Measurements from ENCODE around the gene SPHK2.

Gene SPHK2

DNA sequence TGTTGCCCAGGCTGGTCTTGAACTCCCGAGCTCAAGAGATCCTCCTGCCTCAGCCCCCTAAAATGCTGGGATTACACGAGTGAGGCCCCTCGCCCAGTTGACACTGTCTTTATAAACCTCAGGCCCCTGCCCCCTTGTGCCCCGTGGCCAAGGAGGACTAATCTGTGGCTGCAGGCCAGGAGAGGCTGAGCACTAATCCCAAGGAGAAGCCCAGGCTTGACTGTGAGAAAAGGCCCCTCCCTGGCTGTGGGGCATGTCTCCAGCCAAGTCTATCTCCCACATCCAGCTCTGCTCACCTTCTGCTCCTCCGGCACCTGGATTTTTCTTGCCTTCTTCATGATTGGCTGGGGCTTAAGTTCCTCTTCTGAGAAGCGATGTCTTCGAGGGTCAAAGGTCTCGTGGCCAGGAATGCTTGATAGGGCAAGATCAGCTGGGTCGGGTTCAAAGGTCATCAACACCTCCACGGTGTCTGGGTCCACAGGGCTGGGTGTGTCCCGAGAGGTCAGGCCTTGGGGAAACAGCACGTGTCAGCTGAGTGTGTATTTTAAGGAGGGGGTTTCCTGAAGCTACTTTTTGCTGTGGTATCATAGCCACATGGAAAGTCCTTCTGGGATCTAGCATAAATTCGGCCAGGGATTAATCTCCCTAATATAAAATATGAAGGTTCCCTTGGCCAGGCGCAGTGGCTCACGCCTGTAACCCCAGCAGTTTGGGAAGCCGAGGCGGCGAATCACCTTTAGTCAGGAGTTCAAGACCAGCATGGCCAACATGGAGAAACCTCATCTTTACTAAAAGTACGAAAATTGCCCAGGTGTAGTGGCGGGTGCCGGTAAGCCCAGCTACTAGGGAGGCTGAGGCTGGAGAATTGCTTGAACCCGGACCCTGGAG lies 14.1 kb downstream of the SPHK2 start:
- Histone ChIP-seq H3K36me3 (ENCODE audit: control insufficient read depth, insufficient read depth, low read length) (peaks cover 7% of the 10 kb centered on the region), H3K9me3 (ENCODE audit: control insufficient read depth, insufficient read depth, low read length) (no peaks in the 10 kb centered on the region), H3K9ac (ENCODE audit: low read depth, low read length) (no peak overlapping the region), H3K27ac (ENCODE audit: low read depth, low read length) (no peak overlapping the region), H3K27me3 (ENCODE audit: control insufficient read depth, insufficient read depth, low read length) (peaks cover 9% of the 10 kb centered on the region; the same call in 1 of the 2 replicates), H3K4me1 (ENCODE audit: control insufficient read depth, insufficient read depth, low read length) (peaks cover 29% of the 10 kb centered on the region), H3K4me3 (ENCODE audit: low read depth, low read length) (no peak overlapping the region)

- Histone ChIP-seq H3K9ac (ENCODE audit: low read depth, low read length) (no peak overlapping the region), H3K27ac (ENCODE audit: low read depth, low read length) (peak overlapping the region; percentile 21), H3K4me1 (ENCODE audit: control insufficient read depth, insufficient read depth, low read length) (peaks cover 35% of the 10 kb centered on the region), H3K4me3 (ENCODE audit: low read depth, low read length) (peak overlapping the region; percentile 26), H3K9me3 (ENCODE audit: control insufficient read depth, insufficient read depth, low read length) (no peaks in the 10 kb centered on the region), H3K27me3 (ENCODE audit: control insufficient read depth, insufficient read depth, low read length) (peaks cover 9% of the 10 kb centered on the region; the same call in 1 of the 2 replicates), H3K36me3 (ENCODE audit: control insufficient read depth, insufficient read depth, low read length) (peaks cover 4% of the 10 kb centered on the region)
These were observed 14.7 kb downstream of the SPHK2 start for GRCh38 chr19:48634036-48634342.

DNA sequence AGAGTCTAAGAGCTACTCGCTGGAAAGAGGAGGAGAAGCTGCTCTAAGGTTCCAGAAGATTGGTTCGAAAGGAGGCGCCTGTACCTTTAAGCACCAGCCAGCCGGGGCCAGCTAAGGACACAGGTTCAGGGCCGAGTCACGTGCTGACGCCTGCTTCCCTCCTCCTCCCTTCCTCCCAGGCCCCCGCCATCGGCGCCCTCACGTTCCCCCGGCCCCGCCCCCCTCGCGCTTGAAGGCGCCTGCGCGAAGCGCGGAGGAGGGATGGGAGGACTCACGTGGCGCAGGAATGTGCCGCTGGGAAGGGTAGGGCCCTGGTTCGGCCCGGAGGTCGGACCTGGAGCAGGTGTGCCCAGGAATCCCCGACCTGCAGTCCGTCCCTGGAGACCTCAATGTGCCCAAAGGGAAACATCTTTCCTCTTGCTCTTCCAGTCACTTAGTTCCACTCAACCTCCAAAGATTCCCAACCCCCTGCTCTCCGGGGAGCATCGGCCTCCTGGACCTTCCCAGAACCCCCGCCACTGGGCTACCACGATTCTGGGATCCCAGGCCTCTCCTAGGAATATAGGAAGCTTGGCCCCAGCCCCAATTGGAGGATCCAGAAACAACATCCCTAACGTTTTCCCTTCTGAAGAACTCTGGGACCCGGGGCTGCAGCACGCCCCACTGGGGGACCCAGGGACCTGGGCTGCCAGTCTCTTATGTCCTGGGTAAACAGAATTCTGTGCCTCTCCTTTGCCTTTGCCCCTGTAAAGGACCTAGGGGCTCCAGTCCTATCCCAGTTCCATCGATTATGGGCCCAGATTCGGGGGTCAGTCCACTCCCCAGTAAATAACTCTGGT lies 15.3 kb downstream of the SPHK2 start:
- H3K36me3 ChIP-seq (ENCODE audit: control insufficient read depth, insufficient read depth, low read length): peaks cover 4% of the 10 kb centered on the region
- H3K4me3 ChIP-seq (ENCODE audit: low read depth, low read length): peak overlapping the region; percentile 26
- peaks cover 36% of the 10 kb centered on the region for H3K4me1 ChIP-seq (ENCODE audit: control insufficient read depth, insufficient read depth, low read length)
- peak overlapping the region; percentile 79 for H3K27ac ChIP-seq (ENCODE audit: low read depth, low read length)
- peaks cover 9% of the 10 kb centered on the region; the same call in 1 of the 2 replicates for H3K27me3 ChIP-seq (ENCODE audit: control insufficient read depth, insufficient read depth, low read length)
- H3K9ac ChIP-seq (ENCODE audit: low read depth, low read length): no peak overlapping the region
- no peaks in the 10 kb centered on the region for H3K9me3 ChIP-seq (ENCODE audit: control insufficient read depth, insufficient read depth, low read length)

- Histone ChIP-seq H3K27me3 (ENCODE audit: control insufficient read depth, insufficient read depth, low read length) (peaks cover 9% of the 10 kb centered on the region; the same call in 1 of the 2 replicates), H3K36me3 (ENCODE audit: control insufficient read depth, insufficient read depth, low read length) (peaks cover 4% of the 10 kb centered on the region), H3K27ac (ENCODE audit: low read depth, low read length) (peak overlapping the region; percentile 79), H3K9me3 (ENCODE audit: control insufficient read depth, insufficient read depth, low read length) (no peaks in the 10 kb centered on the region), H3K4me1 (ENCODE audit: control insufficient read depth, insufficient read depth, low read length) (peaks cover 32% of the 10 kb centered on the region), H3K9ac (ENCODE audit: low read depth, low read length) (no peak overlapping the region), H3K4me3 (ENCODE audit: low read depth, low read length) (peak overlapping the region; percentile 85)
These were observed 16.1 kb downstream of the SPHK2 start for GRCh38 chr19:48635263-48635965.

- no peaks in the 10 kb centered on the region for H3K9me3 ChIP-seq (ENCODE audit: control insufficient read depth, insufficient read depth, low read length)
- H3K4me3 ChIP-seq (ENCODE audit: low read depth, low read length): peak overlapping the region; percentile 85
- no peak overlapping the region for H3K9ac ChIP-seq (ENCODE audit: low read depth, low read length)
- H3K36me3 ChIP-seq (ENCODE audit: control insufficient read depth, insufficient read depth, low read length): peaks cover 4% of the 10 kb centered on the region
- peak overlapping the region; percentile 93 for H3K27ac ChIP-seq (ENCODE audit: low read depth, low read length)
- peaks cover 27% of the 10 kb centered on the region for H3K4me1 ChIP-seq (ENCODE audit: control insufficient read depth, insufficient read depth, low read length)
- H3K27me3 ChIP-seq (ENCODE audit: control insufficient read depth, insufficient read depth, low read length): peaks cover 9% of the 10 kb centered on the region; the same call in 1 of the 2 replicates
These were observed 16.9 kb downstream of the SPHK2 start for GRCh38 chr19:48635966-48636858.

DNA sequence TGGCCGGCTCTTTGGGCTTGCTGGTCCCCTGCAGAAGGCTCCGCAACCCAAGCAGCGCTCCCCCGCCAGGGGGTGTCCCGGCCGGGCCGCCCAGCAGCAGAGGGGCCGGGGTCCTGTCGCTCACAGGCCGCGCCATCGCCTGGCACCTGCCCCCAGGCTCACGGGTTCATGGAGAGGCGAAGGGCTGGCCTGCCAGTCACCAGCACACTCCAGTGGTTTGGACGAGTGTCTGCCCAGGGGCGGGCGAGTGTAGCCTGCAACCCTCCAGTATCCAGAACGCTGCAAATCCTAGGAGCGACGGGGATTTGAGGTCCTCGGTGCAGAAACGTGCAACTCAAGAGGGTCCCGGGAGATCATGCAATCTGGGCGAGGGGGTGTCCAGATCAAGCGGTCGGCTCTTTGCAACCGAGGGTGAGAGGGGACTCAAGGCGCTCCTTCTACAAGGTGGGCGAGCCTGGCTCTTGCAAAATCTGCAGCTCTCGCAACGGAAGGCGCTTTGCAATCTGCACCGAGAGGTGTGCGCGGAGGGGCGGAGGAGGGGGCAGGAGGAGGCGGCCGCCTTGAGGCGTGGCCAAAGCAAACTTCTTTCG lies 17.6 kb downstream of the SPHK2 start, which contains the start of gene DBP:
DBP (minus strand) TSS at position 521 of the 590 bp plus-strand sequence; CDS start at position 136, 385 bp downstream.
- Histone ChIP-seq H3K4me3 (ENCODE audit: low read depth, low read length) (peak within 1 kb of the TSS; percentile 85), H3K9me3 (ENCODE audit: control insufficient read depth, insufficient read depth, low read length) (no peaks in the 10 kb centered on the region), H3K27me3 (ENCODE audit: control insufficient read depth, insufficient read depth, low read length) (peaks cover 9% of the 10 kb centered on the region; the same call in 1 of the 2 replicates), H3K4me1 (ENCODE audit: control insufficient read depth, insufficient read depth, low read length) (peaks cover 24% of the 10 kb centered on the region), H3K27ac (ENCODE audit: low read depth, low read length) (peak within 1 kb of the TSS; percentile 93), H3K36me3 (ENCODE audit: control insufficient read depth, insufficient read depth, low read length) (peaks cover 4% of the 10 kb centered on the region), H3K9ac (ENCODE audit: low read depth, low read length) (peak within 1 kb of the TSS; percentile 68)

DNA sequence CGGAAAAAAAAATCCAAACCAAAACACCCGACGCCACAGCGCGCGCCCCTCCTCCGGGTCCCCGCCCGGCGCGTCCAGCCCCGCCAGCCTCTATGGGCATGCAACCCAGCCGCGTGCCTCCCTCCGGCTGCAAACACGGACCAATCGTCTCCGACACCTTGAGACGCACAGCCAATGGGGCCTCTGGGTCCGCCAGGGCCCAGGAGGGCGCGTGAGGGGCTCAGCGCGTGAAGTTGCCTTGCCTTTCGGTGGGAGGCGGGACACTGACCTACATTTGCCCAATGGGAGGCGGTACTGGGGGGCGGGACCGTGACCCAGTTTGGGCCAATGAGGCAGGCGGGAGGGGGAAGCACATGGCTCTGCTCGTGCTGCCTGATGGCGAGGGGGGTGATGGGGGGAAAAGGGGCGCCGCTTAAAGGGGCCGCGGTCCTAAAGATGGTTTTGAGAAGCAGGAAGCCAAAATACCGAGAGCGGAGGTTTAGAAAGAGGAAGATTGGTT lies 18.2 kb downstream of the SPHK2 start:
- H3K36me3 ChIP-seq (ENCODE audit: control insufficient read depth, insufficient read depth, low read length): peaks cover 4% of the 10 kb centered on the region
- peak overlapping the region; percentile 93 for H3K27ac ChIP-seq (ENCODE audit: low read depth, low read length)
- no peaks in the 10 kb centered on the region for H3K9me3 ChIP-seq (ENCODE audit: control insufficient read depth, insufficient read depth, low read length)
- peaks cover 24% of the 10 kb centered on the region for H3K4me1 ChIP-seq (ENCODE audit: control insufficient read depth, insufficient read depth, low read length)
- H3K9ac ChIP-seq (ENCODE audit: low read depth, low read length): peak overlapping the region; percentile 68
- peak overlapping the region; percentile 85 for H3K4me3 ChIP-seq (ENCODE audit: low read depth, low read length)
- peaks cover 9% of the 10 kb centered on the region; the same call in 1 of the 2 replicates for H3K27me3 ChIP-seq (ENCODE audit: control insufficient read depth, insufficient read depth, low read length)

GRCh38 chr19:48637948-48638830 lies 18.9 kb downstream of the SPHK2 start:
- H3K9me3 ChIP-seq (ENCODE audit: control insufficient read depth, insufficient read depth, low read length): no peaks in the 10 kb centered on the region
- H3K4me1 ChIP-seq (ENCODE audit: control insufficient read depth, insufficient read depth, low read length): peaks cover 24% of the 10 kb centered on the region
- H3K36me3 ChIP-seq (ENCODE audit: control insufficient read depth, insufficient read depth, low read length): peaks cover under 1% of the 10 kb centered on the region
- peaks cover 9% of the 10 kb centered on the region; the same call in 1 of the 2 replicates for H3K27me3 ChIP-seq (ENCODE audit: control insufficient read depth, insufficient read depth, low read length)
- H3K9ac ChIP-seq (ENCODE audit: low read depth, low read length): peak overlapping the region; percentile 68
- peak overlapping the region; percentile 93 for H3K27ac ChIP-seq (ENCODE audit: low read depth, low read length)
- peak overlapping the region; percentile 61 for H3K4me3 ChIP-seq (ENCODE audit: low read depth, low read length)
